ENCODE data around the gene NID2. TPM values are rescaled to one million over a fixed set of nuclear protein-coding genes. Genes with fewer than 3 reads are reported as not detected.

Gene NID2
- polyA plus RNA-seq, 1 of the 3 experiments (the other 2 are of a cell fraction): 22.7 TPM

- Histone ChIP-seq H4K20me1 (ENCODE audit: insufficient read depth) (no peaks in the 10 kb centered on the region), H3K36me3 (replicated peaks in 1 of 2; ENCODE audit: control insufficient read depth in 1 of 2, insufficient read depth in 2 of 2, low read length in 1 of 2) (peaks cover 76 to 97% of the 10 kb centered on the region in 2 experiments), H3K4me1 (ENCODE audit: control insufficient read depth in 1 of 2, insufficient read depth in 2 of 2, low read depth in 1 of 2, low read length in 1 of 2) (peaks cover 0 to 21% of the 10 kb centered on the region in 2 experiments; a peak in 2 of 4 replicates), H3K4me3 (ENCODE audit: low read depth in 2 of 2, low read length in 1 of 2) (no peak overlapping the region; a peak in 1 of 4 replicates), H3K9ac (no peak overlapping the region), H3K4me2 (no peak overlapping the region), H3K27me3 (ENCODE audit: insufficient read depth) (no peaks in the 10 kb centered on the region), H3K27ac (ENCODE audit: low read depth in 2 of 2, low read length in 1 of 2) (peak overlapping the region in 1 of 2 experiments; percentile 19; a peak in 1 of 4 replicates), H2AFZ (ENCODE audit: low read depth) (no peak overlapping the region), H3K79me2 (ENCODE audit: insufficient read depth) (peaks cover 72% of the 10 kb centered on the region), H3F3A (replicated peaks; ENCODE audit: insufficient read depth) (peaks cover 38% of the 10 kb centered on the region), H3K9me3 (no peaks in the 10 kb centered on the region), H3K9me2 (no peaks in the 10 kb centered on the region)
- CTCF ChIA-PET: interaction anchor here (0.9 to 2.6 kb wide), 12 partner anchors 10 to 304 kb away, joined by 3 to 12 read pairs (median 6); partner anchors contain the start of gene NID2
- DNase-seq: no peak
- TF ChIP-seq RAD21 (IDR thresholded peaks at IDR 0.05; ENCODE audit: low read length): peak; percentile 66
- TF ChIP-seq SMC3 (IDR thresholded peaks at IDR 0.05; ENCODE audit: low read depth, low read length): peak; percentile 47
- TF ChIP-seq, protein P1, sequence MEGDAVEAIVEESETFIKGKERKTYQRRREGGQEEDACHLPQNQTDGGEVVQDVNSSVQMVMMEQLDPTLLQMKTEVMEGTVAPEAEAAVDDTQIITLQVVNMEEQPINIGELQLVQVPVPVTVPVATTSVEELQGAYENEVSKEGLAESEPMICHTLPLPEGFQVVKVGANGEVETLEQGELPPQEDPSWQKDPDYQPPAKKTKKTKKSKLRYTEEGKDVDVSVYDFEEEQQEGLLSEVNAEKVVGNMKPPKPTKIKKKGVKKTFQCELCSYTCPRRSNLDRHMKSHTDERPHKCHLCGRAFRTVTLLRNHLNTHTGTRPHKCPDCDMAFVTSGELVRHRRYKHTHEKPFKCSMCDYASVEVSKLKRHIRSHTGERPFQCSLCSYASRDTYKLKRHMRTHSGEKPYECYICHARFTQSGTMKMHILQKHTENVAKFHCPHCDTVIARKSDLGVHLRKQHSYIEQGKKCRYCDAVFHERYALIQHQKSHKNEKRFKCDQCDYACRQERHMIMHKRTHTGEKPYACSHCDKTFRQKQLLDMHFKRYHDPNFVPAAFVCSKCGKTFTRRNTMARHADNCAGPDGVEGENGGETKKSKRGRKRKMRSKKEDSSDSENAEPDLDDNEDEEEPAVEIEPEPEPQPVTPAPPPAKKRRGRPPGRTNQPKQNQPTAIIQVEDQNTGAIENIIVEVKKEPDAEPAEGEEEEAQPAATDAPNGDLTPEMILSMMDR (IDR thresholded peaks at IDR 0.05): peak; percentile 88
- no peak for TF ChIP-seq GATA2 (CRISPR knock-in tag; IDR thresholded peaks at IDR 0.05)
- POLR2A ChIA-PET: interaction anchor here (0.6 kb wide), 1 partner anchor 132 kb away, joined by 3 read pairs; no protein-coding TSS in a partner anchor
- WGBS (ENCODE audit: low lambda C conversion rate): 40% methylated on average over 4 of the region's 4 CpGs
Measured at GRCh38 chr14:51996148-51996746, 72.6 kb downstream of the NID2 start.

DNA sequence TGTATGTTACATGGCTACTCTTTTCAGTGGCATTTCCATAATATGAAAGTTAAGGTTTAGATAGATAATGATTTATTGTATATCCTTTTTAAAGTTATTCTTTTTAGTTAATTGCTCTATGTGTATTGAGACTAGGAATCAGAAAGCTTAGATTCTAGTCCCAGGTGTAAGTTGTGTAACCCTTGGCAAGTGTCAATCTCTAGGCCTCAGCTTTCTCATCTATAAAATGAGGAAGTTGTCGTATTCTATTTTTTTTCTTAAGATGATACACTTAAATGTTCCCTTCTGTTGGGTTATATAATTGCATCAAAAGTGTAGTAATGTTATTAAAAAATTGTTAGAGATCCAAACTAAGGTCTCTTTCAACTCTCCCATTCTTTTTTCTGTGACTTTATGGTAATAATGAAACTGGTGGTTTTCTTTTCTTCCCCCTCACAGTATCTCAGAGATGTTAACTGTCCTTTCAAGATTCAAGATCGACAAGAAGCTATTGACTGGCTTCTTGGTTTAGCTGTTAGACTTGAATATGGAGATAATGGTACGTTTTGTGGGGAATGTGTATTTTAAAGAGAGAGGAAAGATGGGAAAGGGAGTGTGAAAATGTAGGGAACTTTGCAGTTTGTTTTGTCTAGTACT is 75.5 kb downstream of the NID2 start:
- H3K79me2 ChIP-seq (ENCODE audit: insufficient read depth): peaks cover 79% of the 10 kb centered on the region
- no peaks in the 10 kb centered on the region for H3K9me3 ChIP-seq
- no peak overlapping the region; the same call in 1 of the 2 replicates for H3K9ac ChIP-seq
- ChIA-PET CTCF (interaction anchor here (2.3 kb wide), 1 partner anchor 15 kb away, joined by 10 read pairs; no protein-coding TSS in a partner anchor), POLR2A (no interaction called here)
- no peaks in the 10 kb centered on the region for H3K9me2 ChIP-seq
- H3K27ac ChIP-seq (ENCODE audit: low read depth in 2 of 2, low read length in 1 of 2): no peak overlapping the region; a peak in 1 of 4 replicates
- peaks cover 6 to 8% of the 10 kb centered on the region in 2 experiments; a peak in 3 of 4 replicates for H3K4me1 ChIP-seq (ENCODE audit: control insufficient read depth in 1 of 2, insufficient read depth in 2 of 2, low read depth in 1 of 2, low read length in 1 of 2)
- peaks cover 15% of the 10 kb centered on the region for H3F3A ChIP-seq (replicated peaks; ENCODE audit: insufficient read depth)
- H3K27me3 ChIP-seq (ENCODE audit: insufficient read depth): no peaks in the 10 kb centered on the region
- no peak for DNase-seq
- WGBS (ENCODE audit: low lambda C conversion rate): 75% methylated on average over 3 of the region's 3 CpGs
- H3K4me2 ChIP-seq: no peak overlapping the region
- no peak overlapping the region for H2AFZ ChIP-seq (ENCODE audit: low read depth)
- no peak for TF ChIP-seq RFX5 (IDR thresholded peaks at IDR 0.05; ENCODE audit: low read length)
- TF ChIP-seq USF1 (IDR thresholded peaks at IDR 0.05; ENCODE audit: borderline replicate concordance, low read depth): no peak
- TF ChIP-seq EP300 (IDR thresholded peaks at IDR 0.05; ENCODE audit: borderline replicate concordance in 1 of 2, low read depth in 1 of 2, low read length in 1 of 2): no peak
- no peak for TF ChIP-seq MEF2A (IDR thresholded peaks at IDR 0.05; ENCODE audit: borderline replicate concordance, low read depth)
- no peak for TF ChIP-seq PBX3 (IDR thresholded peaks at IDR 0.05)
- TF ChIP-seq FOSL2 (IDR thresholded peaks at IDR 0.05; ENCODE audit: borderline replicate concordance, low read depth): no peak
- TF ChIP-seq USF2 (IDR thresholded peaks at IDR 0.05; ENCODE audit: borderline replicate concordance, low read depth, low read length): no peak
- no peak for TF ChIP-seq RXRA (IDR thresholded peaks at IDR 0.05; ENCODE audit: borderline replicate concordance, low read depth)
- no peaks in the 10 kb centered on the region for H4K20me1 ChIP-seq (ENCODE audit: insufficient read depth)
- H3K36me3 ChIP-seq (replicated peaks in 1 of 2; ENCODE audit: control insufficient read depth in 1 of 2, insufficient read depth in 2 of 2, low read length in 1 of 2): peaks cover 72 to 74% of the 10 kb centered on the region in 2 experiments
- no peak overlapping the region for H3K4me3 ChIP-seq (ENCODE audit: low read depth in 2 of 2, low read length in 1 of 2)

All from SK-N-SH (cell line).